ENCODE measurements around the gene ZNF652.
"Not testable (repeated sequence)": the region's sequence is repeated elsewhere in the genome, so short reads cannot be mapped to it uniquely, and the experiment has no call there.

- TF ChIP-seq, protein P1, sequence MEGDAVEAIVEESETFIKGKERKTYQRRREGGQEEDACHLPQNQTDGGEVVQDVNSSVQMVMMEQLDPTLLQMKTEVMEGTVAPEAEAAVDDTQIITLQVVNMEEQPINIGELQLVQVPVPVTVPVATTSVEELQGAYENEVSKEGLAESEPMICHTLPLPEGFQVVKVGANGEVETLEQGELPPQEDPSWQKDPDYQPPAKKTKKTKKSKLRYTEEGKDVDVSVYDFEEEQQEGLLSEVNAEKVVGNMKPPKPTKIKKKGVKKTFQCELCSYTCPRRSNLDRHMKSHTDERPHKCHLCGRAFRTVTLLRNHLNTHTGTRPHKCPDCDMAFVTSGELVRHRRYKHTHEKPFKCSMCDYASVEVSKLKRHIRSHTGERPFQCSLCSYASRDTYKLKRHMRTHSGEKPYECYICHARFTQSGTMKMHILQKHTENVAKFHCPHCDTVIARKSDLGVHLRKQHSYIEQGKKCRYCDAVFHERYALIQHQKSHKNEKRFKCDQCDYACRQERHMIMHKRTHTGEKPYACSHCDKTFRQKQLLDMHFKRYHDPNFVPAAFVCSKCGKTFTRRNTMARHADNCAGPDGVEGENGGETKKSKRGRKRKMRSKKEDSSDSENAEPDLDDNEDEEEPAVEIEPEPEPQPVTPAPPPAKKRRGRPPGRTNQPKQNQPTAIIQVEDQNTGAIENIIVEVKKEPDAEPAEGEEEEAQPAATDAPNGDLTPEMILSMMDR (IDR thresholded peaks at IDR 0.05) = not testable (repeated sequence)
- not testable (repeated sequence) for TF ChIP-seq POLR2A (IDR thresholded peaks at IDR 0.05)
Observed at GRCh38 chr17:49275981-49276380, 86.1 kb downstream of the ZNF652 start.

Data from Peyer's patch (tissue), 4 donors.